Colonic mucosa (tissue), 4 donors: ENCODE data around the gene GPR37. TPM values are rescaled to one million over a fixed set of nuclear protein-coding genes. Genes with fewer than 3 reads are reported as not detected.
A peak's percentile ranks its signal among the peaks of the same experiment; 100 is the strongest.

Experiments
- DNase-seq: peaks from one replicate; pipeline ENCODE4 v3.0.0-alpha.2; 2020
- H3K27ac ChIP-seq: fragments of 200-600 bp; one replicate; pipeline ENCODE4 v1.8.0; 2021
- H3K27me3 ChIP-seq: fragments of 200-600 bp; one replicate; pipeline ENCODE4 v1.8.0; 2021
- H3K36me3 ChIP-seq: fragments of 200-600 bp; one replicate; pipeline ENCODE4 v1.8.0; 2021
- H3K4me1 ChIP-seq: fragments of 200-600 bp; one replicate; pipeline ENCODE4 v1.8.0; 2021; ENCODE audit warnings: mild to moderate bottlenecking
- H3K4me3 ChIP-seq: fragments of 200-600 bp; one replicate; pipeline ENCODE4 v1.8.0; 2021
- H3K9ac ChIP-seq, 2 donors: one replicate each; pipeline ENCODE4 v1.7.0; 2013; ENCODE audit warnings: control low read depth in 2 of 2, low read depth in 2 of 2, low read length in 2 of 2
- H3K9me3 ChIP-seq: fragments of 200-600 bp; one replicate; pipeline ENCODE4 v1.8.0; 2021
- intact Hi-C: fragments of 100-400 bp; cut with DNase I; formaldehyde crosslinking; loops from one replicate; pipeline ENCODE4 v1.14.1; 2022
- total RNA-seq, 2 donors: library from RNA; stranded (reverse); fragmentation: NEBNext Ultra II Directional in 1 of 2; extraction: Animal tissue kit (Norgen Biotek cat#: 25700) in 1 of 2; gene quantifications; one replicate each; pipeline ENCODE4 v1.2.1, GENCODE V29; 2021
- TF ChIP-seq, protein P1 (sequence below): fragments of 200-600 bp; IDR thresholded peaks from one replicate; pipeline ENCODE4 v1.8.0; 2022; ENCODE audit warnings: antibody characterized with exemption, mild to moderate bottlenecking
- donor health status: healthy.
- donor health status: DM: no; HTN: no; CAD: no.
- donor health status: DM: no; HTN: no; CAD: no.

Gene GPR37
- total RNA-seq, 2 donors from 2014 or later = 0.64 to 1.5 TPM

DNA sequence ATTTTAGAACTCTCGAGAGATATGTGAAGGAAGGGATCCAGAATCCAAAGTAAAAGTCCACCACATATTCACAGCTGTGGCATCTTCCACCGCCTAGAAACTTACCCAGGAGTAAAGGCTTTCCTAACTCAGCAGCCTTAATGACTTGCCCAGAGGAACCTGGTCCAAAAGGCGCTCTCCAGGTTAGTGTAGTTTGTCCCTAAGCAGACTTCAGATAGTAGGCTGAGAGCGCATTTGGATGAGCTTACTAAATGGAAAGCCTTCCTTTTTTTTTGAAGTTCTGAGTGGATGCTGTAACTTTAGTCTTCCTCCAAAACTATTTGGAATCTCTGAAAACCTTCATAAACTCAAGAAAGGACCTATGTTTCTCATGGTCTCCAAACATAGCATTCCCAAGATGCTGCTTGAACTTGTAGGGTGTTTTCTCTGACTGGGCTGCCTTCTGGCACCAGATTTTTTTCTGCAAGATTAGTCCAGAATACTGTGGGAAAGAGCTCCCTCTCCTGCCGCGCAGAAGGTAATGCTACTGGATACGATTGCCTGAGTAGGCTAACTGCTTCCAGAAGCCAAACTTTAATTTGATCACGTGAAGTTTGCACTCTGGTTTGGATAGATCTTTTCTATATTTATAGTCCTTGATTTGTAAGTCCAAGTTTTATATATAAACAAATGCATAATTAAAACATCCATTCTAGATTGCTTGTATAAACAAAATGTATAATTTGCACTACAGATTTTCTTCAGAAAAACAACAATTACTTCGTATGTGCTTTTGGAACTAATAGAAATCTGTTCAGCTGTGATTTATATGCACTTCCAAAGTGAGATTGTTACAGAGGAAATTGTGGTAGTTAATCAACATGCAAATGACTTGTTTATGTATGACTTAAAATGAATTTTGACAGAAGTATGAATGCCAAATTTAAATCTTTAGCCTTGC is 19.6 kb upstream of the GPR37 start:
- Histone ChIP-seq H3K27ac (no peak overlapping the region), H3K9me3 (no peaks in the 10 kb centered on the region), H3K27me3 (no peaks in the 10 kb centered on the region), H3K36me3 (no peaks in the 10 kb centered on the region), H3K4me3 (no peak overlapping the region), H3K4me1 (no peaks in the 10 kb centered on the region), H3K9ac (no peak overlapping the region)
- DNase-seq = peak; percentile 32
- intact Hi-C loops = loop anchor here (5.0 kb wide), 1 partner anchor 628 kb away; no protein-coding TSS in a partner anchor
- TF ChIP-seq, protein P1, sequence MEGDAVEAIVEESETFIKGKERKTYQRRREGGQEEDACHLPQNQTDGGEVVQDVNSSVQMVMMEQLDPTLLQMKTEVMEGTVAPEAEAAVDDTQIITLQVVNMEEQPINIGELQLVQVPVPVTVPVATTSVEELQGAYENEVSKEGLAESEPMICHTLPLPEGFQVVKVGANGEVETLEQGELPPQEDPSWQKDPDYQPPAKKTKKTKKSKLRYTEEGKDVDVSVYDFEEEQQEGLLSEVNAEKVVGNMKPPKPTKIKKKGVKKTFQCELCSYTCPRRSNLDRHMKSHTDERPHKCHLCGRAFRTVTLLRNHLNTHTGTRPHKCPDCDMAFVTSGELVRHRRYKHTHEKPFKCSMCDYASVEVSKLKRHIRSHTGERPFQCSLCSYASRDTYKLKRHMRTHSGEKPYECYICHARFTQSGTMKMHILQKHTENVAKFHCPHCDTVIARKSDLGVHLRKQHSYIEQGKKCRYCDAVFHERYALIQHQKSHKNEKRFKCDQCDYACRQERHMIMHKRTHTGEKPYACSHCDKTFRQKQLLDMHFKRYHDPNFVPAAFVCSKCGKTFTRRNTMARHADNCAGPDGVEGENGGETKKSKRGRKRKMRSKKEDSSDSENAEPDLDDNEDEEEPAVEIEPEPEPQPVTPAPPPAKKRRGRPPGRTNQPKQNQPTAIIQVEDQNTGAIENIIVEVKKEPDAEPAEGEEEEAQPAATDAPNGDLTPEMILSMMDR = peak; percentile 62

DNA sequence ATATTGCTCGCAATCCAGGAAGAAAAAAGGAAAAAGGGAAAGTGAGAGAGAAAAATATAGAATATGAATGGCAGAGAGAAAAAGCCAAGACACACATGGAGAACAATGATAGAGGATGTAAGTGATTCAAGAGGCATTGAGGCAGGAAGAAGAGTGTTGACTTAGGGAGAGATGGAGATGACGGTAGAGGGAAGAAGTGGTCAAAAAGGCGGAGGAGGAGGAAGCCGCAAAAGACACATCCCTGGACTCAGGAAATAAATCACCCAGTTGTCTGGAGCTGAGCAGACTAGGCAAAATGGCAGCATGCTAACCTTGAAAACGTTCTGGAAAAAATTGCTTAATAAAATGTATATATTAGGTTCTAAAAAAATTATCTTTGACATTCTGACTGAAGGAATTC is 17.7 kb upstream of the GPR37 start:
- Histone ChIP-seq H3K9me3 (no peaks in the 10 kb centered on the region), H3K4me3 (no peak overlapping the region), H3K9ac (no peak overlapping the region), H3K27me3 (no peaks in the 10 kb centered on the region), H3K36me3 (no peaks in the 10 kb centered on the region), H3K4me1 (no peaks in the 10 kb centered on the region), H3K27ac (no peak overlapping the region)
- no peak for DNase-seq
- TF ChIP-seq, protein P1 = no peak
- intact Hi-C loops = no loop called here

DNA sequence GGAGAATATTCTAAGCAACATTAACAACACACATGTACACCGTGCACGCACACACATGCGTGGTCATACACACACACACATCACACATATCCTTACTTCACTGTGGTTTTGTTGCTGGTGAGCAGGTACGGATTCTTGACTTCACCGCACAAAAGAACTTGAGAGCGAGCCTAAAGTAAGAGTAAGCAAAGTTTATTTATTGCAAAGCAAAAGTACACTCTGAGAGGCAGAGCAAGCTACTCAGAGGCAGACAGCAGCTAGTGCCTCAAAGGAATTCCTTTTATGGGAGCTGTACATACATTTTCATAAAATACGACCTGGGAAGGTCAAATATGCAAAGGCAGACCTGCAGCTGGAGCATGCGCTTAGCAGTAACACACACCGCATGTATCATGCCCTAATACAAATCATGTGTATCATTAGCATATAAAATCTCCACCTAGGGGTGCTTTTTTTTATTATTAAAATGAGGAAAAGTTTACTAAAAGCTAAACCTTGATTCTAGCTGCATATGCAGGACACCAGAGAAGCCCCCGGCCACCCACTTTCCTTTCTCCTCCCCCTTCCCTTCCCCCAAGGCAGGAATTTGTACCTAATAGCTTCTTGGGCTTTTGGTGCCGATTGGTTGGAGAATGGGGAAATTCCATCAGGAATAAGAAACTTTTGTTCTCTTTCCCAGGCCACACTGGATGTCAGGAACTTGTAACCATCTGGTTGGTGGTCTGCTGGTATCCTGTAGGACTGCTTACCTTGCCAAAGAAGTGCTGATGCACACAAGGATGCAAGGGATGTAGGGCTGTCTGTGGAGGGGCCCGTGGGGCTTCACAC is 16.5 kb upstream of the GPR37 start:
- intact Hi-C loops = no loop called here
- H3K9me3 ChIP-seq = no peaks in the 10 kb centered on the region
- H3K9ac ChIP-seq = no peak overlapping the region
- H3K27ac ChIP-seq = no peak overlapping the region
- H3K36me3 ChIP-seq = no peaks in the 10 kb centered on the region
- no peak for DNase-seq
- H3K4me1 ChIP-seq = no peaks in the 10 kb centered on the region
- TF ChIP-seq, protein P1 = no peak
- no peaks in the 10 kb centered on the region for H3K27me3 ChIP-seq
- H3K4me3 ChIP-seq = no peak overlapping the region

DNA sequence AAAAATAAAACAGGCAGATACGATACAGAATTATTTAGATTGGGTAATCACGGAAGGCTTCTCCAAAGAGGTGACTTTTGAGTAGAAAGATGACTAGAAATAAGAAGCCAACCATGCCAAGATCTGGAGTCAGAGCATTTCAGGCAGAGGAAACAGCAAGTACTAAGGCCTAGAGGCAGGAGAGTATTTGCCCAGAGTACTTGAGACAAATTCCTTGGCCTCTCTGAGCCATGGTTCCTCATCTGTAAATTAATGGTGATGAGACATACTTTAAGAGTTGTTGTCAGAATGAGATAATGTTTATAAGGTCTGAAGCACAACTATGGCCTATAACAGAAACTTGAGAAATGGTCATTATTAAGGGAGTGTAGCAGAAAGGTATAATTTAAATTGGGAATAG is 15.8 kb upstream of the GPR37 start:
- no peaks in the 10 kb centered on the region for H3K4me1 ChIP-seq
- DNase-seq = no peak
- no peaks in the 10 kb centered on the region for H3K27me3 ChIP-seq
- H3K9me3 ChIP-seq = no peaks in the 10 kb centered on the region
- no peak overlapping the region for H3K4me3 ChIP-seq
- H3K36me3 ChIP-seq = no peaks in the 10 kb centered on the region
- intact Hi-C loops = no loop called here
- TF ChIP-seq, protein P1 = no peak
- H3K9ac ChIP-seq = no peak overlapping the region
- no peak overlapping the region for H3K27ac ChIP-seq

DNA sequence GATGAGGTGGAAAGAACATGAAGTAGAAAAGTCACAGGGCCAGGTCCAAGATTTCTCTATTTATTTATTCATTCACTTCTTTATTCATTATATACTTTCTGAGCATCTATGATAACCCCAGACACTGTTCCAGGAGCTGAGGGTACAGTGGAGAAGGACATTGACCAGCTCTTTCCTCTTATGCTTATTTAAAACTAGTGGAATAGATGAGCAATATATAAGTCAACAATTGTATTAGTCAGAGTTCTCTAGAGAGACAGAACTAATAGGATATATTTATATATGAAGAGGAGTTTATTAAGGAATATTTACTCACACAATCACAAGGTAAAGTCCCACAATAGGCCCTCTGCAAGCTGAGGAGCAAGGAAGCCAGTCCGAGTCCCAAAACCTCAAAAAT is 15.0 kb upstream of the GPR37 start:
- DNase-seq = no peak
- intact Hi-C loops = no loop called here
- TF ChIP-seq, protein P1 = no peak
- Histone ChIP-seq H3K9me3 (no peaks in the 10 kb centered on the region), H3K4me1 (no peaks in the 10 kb centered on the region), H3K36me3 (no peaks in the 10 kb centered on the region), H3K27me3 (no peaks in the 10 kb centered on the region), H3K9ac (no peak overlapping the region), H3K27ac (no peak overlapping the region), H3K4me3 (no peak overlapping the region)
